ENCODE data around the gene PRRT1B. TPM values are rescaled to one million over a fixed set of nuclear protein-coding genes. Genes with fewer than 3 reads are reported as not detected.
"Not testable (repeated sequence)": the region's sequence is repeated elsewhere in the genome, so short reads cannot be mapped to it uniquely, and the experiment has no call there.

PRRT1B gene
- total RNA-seq, 1 donor from 2014 or later: not detected

DNA sequence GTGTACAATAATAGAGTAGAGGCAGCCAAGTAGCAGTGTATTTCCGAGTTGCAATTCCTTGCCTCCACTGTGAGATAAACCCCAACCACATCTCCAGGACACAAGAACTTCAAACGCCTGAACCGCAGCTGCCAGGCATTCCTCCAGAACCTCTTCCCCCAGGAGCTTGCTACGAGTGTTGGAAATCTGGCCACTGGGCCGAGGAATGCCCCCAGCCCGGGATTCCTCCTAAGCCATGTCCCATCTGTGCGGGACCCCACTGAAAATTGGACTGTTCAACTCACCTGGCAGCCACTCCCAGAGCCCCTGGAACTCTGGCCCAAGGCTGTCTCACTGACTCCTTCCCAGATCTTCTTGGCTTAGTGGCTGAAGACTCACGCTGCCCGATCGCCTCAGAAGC is 3.9 kb downstream of the PRRT1B start:
- DNase-seq (ENCODE audit: low read depth, low spot score): not testable (repeated sequence)

DNA sequence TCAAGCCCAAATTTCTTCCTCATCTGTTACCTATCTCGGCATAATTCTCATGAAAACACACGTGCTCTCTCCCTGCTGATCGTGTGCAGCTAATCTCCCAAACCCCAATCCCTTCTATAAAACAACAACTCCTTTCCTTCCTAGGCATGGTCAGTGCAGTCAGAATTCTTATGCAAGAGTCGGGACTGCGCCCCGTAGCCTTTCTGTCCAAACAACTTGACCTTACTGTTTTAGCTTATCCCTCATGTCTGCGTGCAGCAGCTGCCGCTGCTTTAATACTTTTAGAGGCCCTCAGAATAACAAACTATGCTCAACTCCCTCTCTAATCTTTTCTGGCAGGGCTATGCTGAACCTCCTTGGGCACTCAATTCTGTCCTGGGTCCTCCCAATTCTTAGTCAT is 5.1 kb downstream of the PRRT1B start:
- not testable (repeated sequence) for DNase-seq (ENCODE audit: low read depth, low spot score)

DNA sequence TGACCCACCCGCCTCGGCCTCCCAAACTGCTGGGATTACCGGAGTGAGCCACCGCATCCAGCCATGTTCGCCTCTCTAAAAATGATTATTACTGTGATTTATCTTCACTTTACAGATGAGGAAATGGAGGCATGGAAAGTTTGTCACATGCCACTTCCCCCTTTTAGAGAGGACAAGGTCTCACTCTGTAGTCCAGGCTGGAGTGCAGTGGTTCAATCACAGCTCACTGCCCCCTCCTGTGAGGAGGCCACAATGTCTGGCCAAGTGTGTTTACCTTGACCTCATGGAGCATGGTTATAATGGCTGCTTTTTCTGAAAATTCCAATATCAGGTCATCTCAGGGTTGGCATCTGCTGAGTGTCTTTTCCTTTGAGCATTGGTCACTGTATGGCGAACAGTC is 6.7 kb downstream of the PRRT1B start:
- no peak for DNase-seq (ENCODE audit: low read depth, low spot score)

DNA sequence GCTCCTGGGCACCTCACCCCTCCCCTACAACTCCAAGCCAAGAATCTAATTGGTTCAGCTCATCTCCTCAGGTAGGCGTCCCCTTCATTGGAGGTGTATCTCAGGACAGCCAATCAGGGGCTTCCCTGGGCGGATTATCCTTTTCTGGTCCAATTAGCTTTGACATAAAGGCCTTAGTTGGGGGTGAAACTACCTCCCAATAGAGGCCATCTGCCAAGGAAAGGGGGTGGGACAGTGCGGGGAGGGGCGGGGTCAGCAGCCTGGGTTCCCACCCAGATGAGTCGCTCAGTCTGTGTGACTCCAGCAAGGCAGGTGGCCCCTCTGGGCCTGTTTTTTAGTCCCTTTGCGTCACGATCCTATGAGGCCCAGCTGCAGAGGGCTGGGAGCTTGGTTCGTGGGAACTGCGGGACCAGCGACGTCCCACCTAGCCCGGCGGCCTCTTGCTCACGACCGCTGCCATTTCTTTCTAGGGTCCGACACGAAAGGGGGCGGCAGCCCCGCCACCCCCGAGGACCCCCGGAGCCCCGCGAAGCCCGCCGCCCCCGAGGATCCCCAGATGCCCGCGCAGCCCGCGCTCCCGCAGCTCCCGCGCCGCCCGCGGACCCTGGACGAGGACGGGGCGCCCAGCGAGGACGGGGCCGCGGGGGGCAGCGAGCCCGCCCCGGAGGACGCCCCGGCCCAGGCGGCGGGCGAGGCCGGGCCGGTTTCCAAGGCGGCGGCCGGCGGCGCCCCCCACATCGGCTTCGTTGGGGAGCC is 8.9 kb downstream of the PRRT1B start:
- no peak for DNase-seq (ENCODE audit: low read depth, low spot score)

DNA sequence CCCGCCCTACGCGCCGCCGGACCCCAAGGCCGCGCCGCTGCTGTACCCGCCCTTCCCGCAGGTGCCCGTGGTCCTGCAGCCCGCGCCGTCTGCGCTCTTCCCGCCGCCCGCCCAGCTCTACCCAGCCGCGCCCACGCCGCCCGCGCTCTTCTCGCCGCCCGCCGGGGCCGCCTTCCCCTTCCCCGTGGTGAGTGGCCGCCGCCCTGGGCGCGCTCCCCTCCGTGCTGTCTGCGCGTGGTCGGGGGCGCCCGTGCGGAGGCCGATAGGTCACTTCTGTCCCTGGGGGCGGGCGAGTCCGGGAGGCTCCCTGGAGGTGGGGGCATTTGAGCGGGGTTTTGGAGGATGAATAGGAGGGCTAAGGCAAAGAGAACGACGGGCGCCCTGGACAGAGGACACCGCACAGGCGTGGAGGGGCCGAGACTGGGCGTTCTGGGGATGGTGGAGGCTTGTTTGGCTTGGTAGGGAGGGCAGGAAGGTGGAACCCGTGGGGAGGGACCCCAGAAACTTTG is 9.6 kb downstream of the PRRT1B start:
- no peak for DNase-seq (ENCODE audit: low read depth, low spot score)

DNA sequence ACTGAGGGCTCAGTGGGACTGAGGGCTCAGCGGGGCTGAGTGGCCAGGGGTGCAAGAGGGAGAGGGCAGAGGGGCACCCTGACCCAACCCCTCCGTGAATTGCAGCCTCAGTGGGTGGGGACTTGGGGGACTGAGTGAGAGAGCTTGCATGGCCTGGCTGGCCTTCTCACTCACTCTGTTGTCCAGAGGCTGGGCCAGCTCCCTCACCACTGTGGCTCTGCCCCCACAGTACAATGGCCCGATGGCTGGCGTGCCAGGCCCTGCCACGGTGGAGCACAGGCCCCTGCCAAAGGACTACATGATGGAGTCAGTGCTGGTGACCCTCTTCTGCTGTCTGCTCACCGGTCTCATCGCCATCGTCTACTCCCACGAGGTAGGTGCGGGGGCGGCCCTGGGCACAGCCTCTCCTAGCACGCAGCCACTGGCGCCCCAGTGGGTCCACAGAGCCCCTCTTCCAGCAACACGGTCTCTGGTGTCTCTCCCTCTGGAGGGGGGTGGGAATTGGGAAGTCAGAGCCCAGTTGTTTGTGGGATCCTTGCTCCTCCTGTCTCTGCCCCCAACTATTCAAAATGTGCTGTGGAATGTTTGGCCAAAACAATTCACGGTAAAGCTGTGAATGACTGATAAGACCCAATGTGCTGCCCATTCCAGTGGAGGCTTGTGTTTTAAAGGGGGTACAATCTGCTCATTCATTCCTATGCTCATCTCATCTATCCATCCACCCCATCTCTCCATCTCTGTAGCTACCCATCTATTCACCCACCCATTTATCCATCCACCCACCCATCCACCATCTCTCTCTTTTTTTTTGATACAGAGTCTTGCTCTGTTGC is 10.7 kb downstream of the PRRT1B start:
- no peak for DNase-seq (ENCODE audit: low read depth, low spot score)

DNA sequence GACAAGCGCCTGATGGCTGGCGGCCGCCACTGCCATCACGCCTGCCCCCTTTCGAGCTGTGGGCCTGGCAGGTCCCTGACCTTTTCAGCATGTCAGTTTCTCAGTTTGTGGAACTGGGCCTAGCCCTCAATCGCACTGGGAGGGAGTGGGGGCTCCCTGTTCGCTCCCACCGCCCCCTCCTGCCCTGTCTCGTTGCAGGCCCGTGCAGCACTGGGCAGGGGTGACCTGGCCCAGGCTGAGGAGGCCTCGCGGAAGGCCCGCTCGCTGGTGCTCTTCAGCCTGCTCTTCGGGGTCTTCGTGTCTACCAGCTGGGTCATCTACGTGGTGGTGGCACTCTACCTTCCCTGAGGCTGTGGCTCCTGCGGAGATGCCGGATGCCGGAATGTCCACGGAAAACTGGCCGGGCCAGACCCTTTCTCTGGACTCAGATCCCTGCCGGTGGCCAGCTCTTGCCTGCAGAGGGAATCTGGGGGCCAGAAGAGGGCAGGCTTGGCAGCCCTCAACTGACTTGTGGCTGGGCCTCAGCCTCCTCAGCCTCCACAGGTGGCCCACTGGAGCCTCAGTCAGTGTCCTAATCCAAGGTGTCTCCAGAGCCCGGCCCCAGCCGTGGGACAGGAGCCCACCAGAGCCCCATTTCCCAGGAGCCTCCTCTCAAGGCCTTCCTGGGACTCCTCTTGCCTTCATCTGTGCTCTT is 12.7 kb downstream of the PRRT1B start:
- DNase-seq (ENCODE audit: low read depth, low spot score): no peak

DNA sequence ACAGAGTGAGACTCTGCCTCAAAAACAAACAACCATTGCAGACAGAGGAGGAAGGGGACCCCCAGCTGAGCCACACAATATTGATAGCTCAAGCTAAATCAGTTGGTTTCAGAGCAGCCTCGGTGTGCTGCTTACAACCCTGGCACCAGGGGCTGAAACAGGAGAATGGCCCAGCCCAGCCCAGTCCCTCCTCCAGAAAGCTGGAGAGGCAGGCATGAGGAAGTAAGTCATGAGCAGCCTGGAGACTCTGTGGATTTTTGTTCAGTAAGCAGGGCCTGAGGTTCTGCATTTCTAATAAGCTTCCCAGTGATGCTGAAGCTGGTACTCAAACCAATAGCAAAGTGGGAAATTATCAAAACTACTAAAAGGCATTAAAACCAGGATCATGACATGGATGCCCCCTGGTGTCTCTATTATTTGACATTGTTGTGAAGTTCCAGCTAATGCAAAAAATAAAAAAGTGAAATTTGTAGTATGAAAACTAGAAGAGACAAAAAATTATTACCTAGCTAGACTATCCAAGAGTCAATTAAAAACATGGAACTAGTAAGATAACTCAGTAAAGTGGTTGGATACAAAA is 14.2 kb downstream of the PRRT1B start:
- DNase-seq (ENCODE audit: low read depth, low spot score): no peak

DNA sequence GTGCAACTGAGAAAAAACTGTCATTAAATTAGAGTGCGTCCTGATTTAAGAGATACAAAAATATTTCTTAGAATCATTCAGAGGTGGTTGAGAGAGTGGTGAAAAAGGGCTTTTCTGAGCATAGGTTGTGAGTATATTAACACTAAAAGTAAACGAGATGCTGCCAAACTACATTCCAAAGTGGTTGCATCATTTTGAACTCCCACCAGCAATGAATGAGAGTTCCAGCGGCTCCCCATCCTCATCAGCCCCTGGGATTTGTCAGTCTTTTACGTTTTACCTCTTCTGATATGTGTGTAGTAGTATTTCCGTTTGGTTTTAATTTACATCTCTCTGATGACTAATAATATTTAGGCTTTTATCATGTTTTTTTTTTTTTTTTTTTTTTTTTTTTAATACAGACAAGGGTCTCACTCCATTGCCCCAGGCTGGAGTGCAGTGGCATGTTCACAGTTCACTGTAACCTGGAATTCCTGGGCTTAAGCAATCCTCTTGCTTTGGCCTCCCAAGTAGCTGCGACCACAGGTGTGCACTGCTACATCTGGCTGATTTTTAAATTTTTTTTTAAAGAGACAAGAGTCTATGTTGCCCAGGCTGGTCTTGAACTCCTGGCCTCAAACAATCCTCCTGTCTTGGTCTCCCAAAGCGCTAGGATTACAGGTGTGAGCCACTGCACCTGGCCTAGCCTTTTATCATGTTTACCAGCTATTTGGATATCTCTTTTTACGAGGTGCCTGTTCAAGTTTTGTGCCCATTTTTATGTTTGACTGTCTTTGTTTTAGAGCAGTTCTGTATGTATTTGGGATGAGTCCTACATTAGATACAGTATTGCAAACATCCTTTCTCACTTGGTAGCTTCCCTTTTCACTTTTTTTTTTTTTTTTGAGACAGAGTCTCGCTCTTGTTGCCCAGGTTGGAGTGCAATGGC is 17.0 kb downstream of the PRRT1B start:
- no peak for DNase-seq (ENCODE audit: low read depth, low spot score)

DNA sequence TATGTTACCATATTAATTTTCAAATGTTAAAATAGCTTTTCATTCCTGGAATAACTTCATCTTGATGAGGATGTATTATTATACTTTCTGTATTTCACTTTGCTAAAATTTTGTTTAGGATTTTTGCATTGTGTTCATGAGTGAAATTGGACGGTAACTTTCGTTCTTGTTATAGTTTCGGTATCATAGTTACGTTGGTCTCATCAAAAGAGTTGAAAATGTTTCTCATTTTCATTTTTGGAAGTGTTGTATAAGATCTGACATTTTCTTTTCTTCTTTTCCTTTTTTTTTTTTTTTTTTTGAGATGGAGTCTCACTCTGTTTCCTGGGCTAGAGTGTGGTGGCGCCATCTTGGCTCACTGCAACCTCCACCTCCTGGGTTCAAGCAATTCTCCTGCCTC is 20.0 kb downstream of the PRRT1B start:
- no peak for DNase-seq (ENCODE audit: low read depth, low spot score)

DNA sequence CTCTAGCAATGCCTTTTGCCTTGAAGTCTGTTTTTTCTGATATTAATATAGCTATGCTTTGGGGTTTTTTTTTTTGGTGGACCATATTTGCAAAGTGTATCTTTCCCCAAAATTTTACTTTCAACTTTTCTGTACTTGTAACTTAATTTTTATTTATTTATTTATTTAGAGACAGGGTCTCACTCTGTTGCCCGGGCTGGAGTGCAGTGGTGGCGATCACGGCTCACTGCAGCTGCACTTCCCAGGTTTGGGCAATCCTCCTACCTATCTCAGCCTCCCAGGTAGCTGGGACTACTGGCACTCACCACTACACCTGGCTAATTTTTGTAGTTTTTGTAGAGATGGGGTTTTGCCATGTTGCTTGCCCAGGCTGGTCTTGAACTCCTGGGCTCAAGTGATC is 20.8 kb downstream of the PRRT1B start:
- no peak for DNase-seq (ENCODE audit: low read depth, low spot score)

DNA sequence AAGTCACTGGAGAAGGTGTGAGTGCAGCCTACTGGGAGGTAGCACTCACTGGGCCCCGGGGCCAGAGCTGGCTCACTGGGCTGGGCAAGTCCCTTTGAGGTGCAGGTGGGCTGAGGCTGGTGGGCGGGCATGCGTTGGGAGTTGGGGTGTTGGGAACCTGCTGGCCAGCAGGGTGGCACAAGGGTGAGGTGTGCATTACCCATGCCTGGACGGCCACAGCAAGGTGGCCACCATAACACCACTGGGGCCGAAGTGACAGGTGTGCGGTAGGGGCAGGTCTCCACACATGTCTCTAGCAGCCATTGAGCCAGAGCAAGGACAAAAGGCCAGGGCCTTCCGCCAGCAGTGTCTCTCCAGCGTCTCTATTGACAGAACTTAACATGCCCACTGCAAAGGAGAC is 22.6 kb downstream of the PRRT1B start:
- DNase-seq (ENCODE audit: low read depth, low spot score): no peak

DNA sequence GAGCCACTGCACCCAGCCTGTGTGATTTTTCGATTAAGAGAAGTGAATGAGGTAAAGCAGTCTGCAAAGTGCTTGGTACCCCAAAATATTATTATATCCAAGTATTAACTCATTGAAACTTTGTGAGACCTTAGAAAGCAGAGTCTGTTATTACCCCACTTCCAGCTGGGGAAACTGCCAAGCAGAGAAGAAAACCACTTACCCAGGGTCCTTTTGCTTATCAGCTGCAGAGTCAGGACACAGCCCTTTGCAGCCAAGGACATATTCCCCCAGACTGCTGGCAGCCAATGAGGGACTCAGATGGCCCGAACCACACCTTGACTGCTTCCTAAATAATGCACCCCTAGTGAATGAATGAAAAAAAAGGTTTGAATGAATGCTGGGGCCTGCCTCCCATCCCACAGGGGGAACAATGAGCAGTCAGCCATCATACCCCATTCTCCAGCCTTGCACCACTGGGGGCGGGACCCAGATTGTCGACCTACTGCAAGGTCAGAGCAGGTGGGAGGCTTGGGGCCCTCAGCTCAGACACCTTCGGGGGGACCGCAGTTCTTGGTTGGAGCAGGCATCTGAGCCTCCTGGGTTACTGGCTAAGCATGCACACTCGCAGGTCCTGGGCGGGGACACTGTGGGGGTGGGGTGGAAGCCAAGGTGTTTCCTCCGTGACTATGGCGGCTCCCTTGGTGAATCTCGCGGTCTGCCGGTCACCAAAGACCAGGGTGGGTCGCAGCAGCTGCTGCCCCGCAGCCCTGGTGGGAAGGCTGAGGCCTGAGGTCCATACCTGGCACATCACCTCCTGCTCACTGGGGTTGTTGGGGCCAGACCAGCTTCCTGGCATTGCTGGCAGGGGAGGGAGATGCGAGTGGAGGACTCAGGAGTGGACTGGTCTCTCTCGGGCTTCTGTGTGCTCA is 29.7 kb downstream of the PRRT1B start:
- DNase-seq (ENCODE audit: low read depth, low spot score): no peak

DNA sequence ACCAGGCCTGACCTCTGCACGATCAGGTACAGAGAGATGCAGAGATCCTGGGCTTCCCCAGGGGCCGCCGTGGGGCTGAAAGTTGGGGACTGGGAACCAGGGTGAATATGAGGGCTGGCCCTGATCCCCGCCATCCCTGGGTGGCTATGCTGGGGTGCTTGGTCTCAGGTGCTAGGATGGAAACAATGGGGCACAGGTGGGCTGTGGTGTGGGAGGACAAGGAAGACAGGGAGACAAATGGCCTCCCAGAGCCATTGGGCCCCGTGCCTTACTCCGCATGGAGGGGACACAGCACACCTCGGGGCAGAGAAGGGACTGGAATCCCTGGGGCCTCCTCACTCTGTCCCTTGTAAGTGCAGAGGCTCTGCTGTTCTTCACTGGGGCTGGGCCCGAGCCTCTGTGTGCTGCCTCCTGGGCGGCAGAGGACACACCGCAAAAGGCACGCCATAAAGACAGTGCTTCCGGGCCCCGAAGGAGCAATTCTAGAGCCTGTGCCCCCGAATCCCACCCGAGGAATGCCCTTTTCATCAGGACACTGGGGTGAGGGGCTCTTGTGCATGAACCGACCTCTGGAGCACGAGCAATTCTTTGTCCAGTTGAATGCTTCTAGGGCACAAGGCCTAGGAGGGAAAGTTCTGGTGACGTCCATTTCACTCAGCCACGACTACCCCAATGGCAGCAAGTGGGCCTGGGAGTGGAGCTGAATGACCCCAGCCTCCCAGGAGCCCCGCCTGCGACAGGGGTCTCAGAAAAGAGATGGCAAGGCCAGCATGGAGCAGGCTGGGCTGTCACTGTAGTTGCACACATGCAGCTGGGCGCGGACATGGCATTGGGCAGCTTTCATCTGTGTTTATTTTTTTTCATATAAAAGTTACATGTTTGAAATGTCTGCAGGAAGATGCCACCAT is 30.9 kb downstream of the PRRT1B start:
- DNase-seq (ENCODE audit: low read depth, low spot score): no peak

DNA sequence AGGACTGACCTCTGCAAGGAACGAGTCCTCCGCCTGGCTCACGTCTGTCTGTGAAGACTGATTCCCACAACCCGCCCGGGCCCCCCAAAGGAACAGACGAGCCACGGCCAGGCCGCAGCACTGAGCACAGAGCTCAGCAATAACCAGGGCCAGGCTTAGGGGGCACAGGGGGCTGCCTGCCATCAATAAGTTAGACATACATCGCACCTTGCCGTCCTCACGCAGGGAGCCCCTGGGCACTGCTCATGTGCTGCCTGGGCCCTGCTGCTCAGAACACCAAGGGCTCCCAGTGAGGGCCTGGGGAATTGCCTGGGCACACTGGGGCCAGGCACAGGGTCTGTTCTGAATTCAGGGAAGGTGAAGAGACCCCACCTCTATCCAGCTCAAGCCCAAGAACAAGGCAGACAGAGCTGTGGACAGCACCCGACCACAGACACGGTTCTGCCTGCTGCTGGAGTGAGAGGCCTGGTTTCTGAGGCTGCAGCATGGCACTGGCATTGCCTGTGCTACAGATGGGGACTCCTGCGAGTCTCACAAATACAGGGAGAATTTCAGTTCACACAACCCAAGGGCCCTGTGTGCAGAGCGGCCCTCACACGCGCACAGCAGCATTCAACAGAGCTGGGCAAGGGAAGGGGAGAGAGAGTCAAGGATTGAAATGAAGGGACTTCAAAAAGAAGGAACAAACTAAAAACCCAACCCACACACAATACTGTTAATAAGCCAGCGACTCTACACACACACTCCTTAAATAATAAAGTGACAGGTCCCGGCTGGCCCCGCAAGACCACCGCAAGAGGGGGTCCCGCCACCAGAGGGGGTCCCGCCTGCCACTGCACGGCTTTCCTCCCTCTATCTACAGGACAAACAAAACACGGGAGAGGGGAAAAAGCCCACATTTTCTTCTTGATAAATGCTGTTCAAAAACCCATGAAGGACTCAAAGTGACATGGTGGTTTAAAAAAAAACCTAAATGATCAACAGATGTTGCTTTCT is 32.0 kb downstream of the PRRT1B start:
- no peak for DNase-seq (ENCODE audit: low read depth, low spot score)

DNA sequence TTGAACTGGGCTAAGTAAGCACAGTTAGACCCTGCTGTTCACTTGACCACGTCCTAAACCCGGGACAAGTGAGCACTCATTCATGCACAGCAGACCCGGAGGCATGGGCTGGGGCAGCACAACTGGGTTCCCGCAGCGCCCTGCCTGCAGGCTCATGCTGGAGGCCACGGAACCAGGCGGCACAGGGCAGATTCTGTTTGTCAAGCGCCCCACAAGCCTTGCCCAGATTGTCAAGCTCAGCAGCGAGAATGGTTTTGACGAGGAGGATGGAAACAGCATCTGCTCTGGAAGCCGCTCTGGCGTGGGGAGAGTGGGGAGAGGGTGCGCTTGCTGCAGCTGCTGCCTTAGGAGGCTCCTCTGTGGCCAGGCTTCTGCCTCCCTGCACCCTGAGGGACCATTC is 32.7 kb downstream of the PRRT1B start:
- DNase-seq (ENCODE audit: low read depth, low spot score): no peak
